Activated CD4-positive, alpha-beta T cell treated with anti-CD3 and anti-CD28 coated beads, Interleukin-2, Interleukin-4, amounts not matched to agents 100 ng/mL and 50 ng/mL, durations not matched to agents 16 hours and 8 hours (primary cell): Measurements from ENCODE around the gene DNAAF5.

Experiments used
- DNase-seq: peaks from one replicate; pipeline ENCODE4 v3.0.0-alpha.2; 2020; ENCODE audit warnings: low spot score

DNAAF5 gene

GRCh38 chr7:815284-816216 is 89.1 kb downstream of the DNAAF5 start:
- no peak for DNase-seq

GRCh38 chr7:816300-816750 is 89.8 kb downstream of the DNAAF5 start:
- peak; percentile 98 for DNase-seq

- DNase-seq: peak; percentile 30
These were observed 90.5 kb downstream of the DNAAF5 start for GRCh38 chr7:816751-817671.

GRCh38 chr7:818031-818699 is 91.7 kb downstream of the DNAAF5 start:
- DNase-seq: peak; percentile 24

- peak; percentile 6 for DNase-seq
These were observed 93.8 kb downstream of the DNAAF5 start for GRCh38 chr7:820341-820740.

- no peak for DNase-seq
These were observed 95.2 kb downstream of the DNAAF5 start for GRCh38 chr7:821688-822087.

GRCh38 chr7:822692-823276 is 96.3 kb downstream of the DNAAF5 start:
- no peak for DNase-seq

GRCh38 chr7:823649-824048 is 97.2 kb downstream of the DNAAF5 start:
- DNase-seq: no peak

GRCh38 chr7:824081-824480 is 97.6 kb downstream of the DNAAF5 start:
- DNase-seq: no peak

GRCh38 chr7:824664-825063 is 98.2 kb downstream of the DNAAF5 start:
- DNase-seq: no peak

GRCh38 chr7:825386-825785 is 98.9 kb downstream of the DNAAF5 start:
- no peak for DNase-seq

- no peak for DNase-seq
These were observed 99.9 kb downstream of the DNAAF5 start for GRCh38 chr7:826230-826917.

- DNase-seq: no peak
These were observed 102.5 kb downstream of the DNAAF5 start for GRCh38 chr7:828793-829561.

- no peak for DNase-seq
These were observed 103.6 kb downstream of the DNAAF5 start for GRCh38 chr7:830069-830468.

- peak; percentile 82 for DNase-seq
These were observed 105.2 kb downstream of the DNAAF5 start for GRCh38 chr7:831596-832166.

- DNase-seq: peak; percentile 71
These were observed 105.9 kb downstream of the DNAAF5 start, which contains the start of gene SUN1 for GRCh38 chr7:832167-832967. Gene SUN1, plus strand, starts transcription at chr7:832476. Its CDS starts 49 bp downstream, at chr7:832525.

GRCh38 chr7:832968-833424 is 106.5 kb downstream of the DNAAF5 start:
- DNase-seq: no peak

- no peak for DNase-seq
These were observed 107.2 kb downstream of the DNAAF5 start for GRCh38 chr7:833601-834258.
